CD4-positive, alpha-beta T cell treated with Interleukin-6 at 100 ng/mL for 8 hours (primary cell): Measurements from ENCODE around the gene EIF1AD.
"Not testable (repeated sequence)": the region's sequence is repeated elsewhere in the genome, so short reads cannot be mapped to it uniquely, and the experiment has no call there.

Experiments
- DNase-seq: peaks from one replicate; pipeline ENCODE4 v3.0.0-alpha.2; 2020; ENCODE audit warnings: mixed read lengths, low spot score

EIF1AD gene

GRCh38 chr11:65968600-65969482 is 33.1 kb downstream of the EIF1AD start:
- DNase-seq, result no peak

GRCh38 chr11:65967329-65967934 is 34.5 kb downstream of the EIF1AD start:
- DNase-seq, result no peak

GRCh38 chr11:65965986-65966762 is 35.8 kb downstream of the EIF1AD start:
- no peak for DNase-seq

GRCh38 chr11:65964906-65965305 is 37.1 kb downstream of the EIF1AD start:
- no peak for DNase-seq

GRCh38 chr11:65962141-65962564 is 39.8 kb downstream of the EIF1AD start:
- peak; percentile 37 for DNase-seq

- DNase-seq, result peak; percentile 97
Observed at GRCh38 chr11:65961267-65962140, 40.5 kb downstream of the EIF1AD start, which contains the start of gene SART1. Gene SART1 (plus strand): TSS chr11:65961734. CDS start chr11:65961781, 47 bp downstream.

- DNase-seq, result no peak
Observed at GRCh38 chr11:65960824-65961266, 41.1 kb downstream of the EIF1AD start.

- no peak for DNase-seq
Observed at GRCh38 chr11:65958774-65959420, 43.1 kb downstream of the EIF1AD start.

GRCh38 chr11:65958291-65958690 is 43.7 kb downstream of the EIF1AD start:
- DNase-seq, result no peak

GRCh38 chr11:65954771-65955170 is 47.2 kb downstream of the EIF1AD start:
- DNase-seq, result no peak

- DNase-seq, result no peak
Observed at GRCh38 chr11:65953471-65953870, 48.5 kb downstream of the EIF1AD start.

- DNase-seq, result no peak
Observed at GRCh38 chr11:65952052-65952521, 49.9 kb downstream of the EIF1AD start.

- DNase-seq, result not testable (repeated sequence)
Observed at GRCh38 chr11:65951641-65952040, 50.3 kb downstream of the EIF1AD start.

GRCh38 chr11:65950711-65951110 is 51.2 kb downstream of the EIF1AD start:
- not testable (repeated sequence) for DNase-seq

GRCh38 chr11:65947603-65948125 is 54.3 kb downstream of the EIF1AD start:
- no peak for DNase-seq

GRCh38 chr11:65947133-65947532 is 54.8 kb downstream of the EIF1AD start:
- no peak for DNase-seq

- DNase-seq, result no peak
Observed at GRCh38 chr11:65946655-65947054, 55.3 kb downstream of the EIF1AD start.
